ENCODE measurements around the gene SYNE2. TPM values are rescaled to one million over a fixed set of nuclear protein-coding genes. Genes with fewer than 3 reads are reported as not detected.

SYNE2 gene
- total and polyA plus RNA-seq, 4 donors = 12.0 to 79.9 (median 19.5) TPM

- H3K27me3 ChIP-seq (ENCODE audit: control insufficient read depth in 4 of 4, insufficient read depth in 4 of 4, low read length in 3 of 4) = no peaks in the 10 kb centered on the region
- no peak for TF ChIP-seq SP1 (IDR thresholded peaks at IDR 0.05)
- no peak for TF ChIP-seq HNF4A (conservative IDR thresholded peaks at IDR 0.05)
- TF ChIP-seq EGR1 (IDR thresholded peaks at IDR 0.05; ENCODE audit: low read depth in 2 of 2) = no peak
- TF ChIP-seq ATF3 (IDR thresholded peaks at IDR 0.05) = no peak
- TF ChIP-seq MAX (IDR thresholded peaks at IDR 0.05) = no peak
- TF ChIP-seq CTCF (IDR thresholded peaks at IDR 0.05; ENCODE audit: low read depth, low read length, missing input control) = no peak
- TF ChIP-seq GABPA (IDR thresholded peaks at IDR 0.05 in 1 of 2, conservative IDR thresholded peaks at IDR 0.05 in 1 of 2) = no peak
- no peak for TF ChIP-seq RXRA (IDR thresholded peaks at IDR 0.05)
- TF ChIP-seq YY1 (IDR thresholded peaks at IDR 0.05) = no peak
- TF ChIP-seq FOXA2 (IDR thresholded peaks at IDR 0.05) = no peak
- no peak for TF ChIP-seq RAD21 (IDR thresholded peaks at IDR 0.05)
- no peak for TF ChIP-seq HNF4G (IDR thresholded peaks at IDR 0.05)
- WGBS = 84% methylated on average over 4 of the region's 4 CpGs
- no peaks in the 10 kb centered on the region for H3K9me3 ChIP-seq (ENCODE audit: control insufficient read depth in 4 of 4, low read length in 3 of 4)
- peaks cover 12 to 97% (median 88%) of the 10 kb centered on the region in 4 donors for H3K36me3 ChIP-seq (ENCODE audit: control insufficient read depth in 4 of 4, insufficient read depth in 3 of 4, low read depth in 1 of 4, low read length in 3 of 4)
- no peaks in the 10 kb centered on the region for H3K4me1 ChIP-seq (ENCODE audit: control insufficient read depth in 4 of 4, insufficient read depth in 4 of 4, low read length in 3 of 4)
- no peak overlapping the region for H3K9ac ChIP-seq (ENCODE audit: low read depth in 1 of 2, low read length in 2 of 2)
- DNase-seq (ENCODE audit: low spot score) = no peak
- no peak overlapping the region for H3K4me3 ChIP-seq (ENCODE audit: low read depth in 1 of 3, low read length in 3 of 3)
- H3K27ac ChIP-seq (ENCODE audit: low read depth in 1 of 2, low read length in 2 of 2) = no peak overlapping the region
These were observed 364.5 kb downstream of the SYNE2 start for GRCh38 chr14:64217308-64217707.

GRCh38 chr14:64217834-64218233 lies 365.0 kb downstream of the SYNE2 start:
- Histone ChIP-seq H3K27ac (ENCODE audit: low read depth in 1 of 2, low read length in 2 of 2) (no peak overlapping the region), H3K36me3 (ENCODE audit: control insufficient read depth in 4 of 4, insufficient read depth in 3 of 4, low read depth in 1 of 4, low read length in 3 of 4) (peaks cover 14 to 96% (median 86%) of the 10 kb centered on the region in 4 donors), H3K9me3 (ENCODE audit: control insufficient read depth in 4 of 4, low read length in 3 of 4) (no peaks in the 10 kb centered on the region), H3K9ac (ENCODE audit: low read depth in 1 of 2, low read length in 2 of 2) (no peak overlapping the region), H3K4me3 (ENCODE audit: low read depth in 1 of 3, low read length in 3 of 3) (no peak overlapping the region), H3K27me3 (ENCODE audit: control insufficient read depth in 4 of 4, insufficient read depth in 4 of 4, low read length in 3 of 4) (no peaks in the 10 kb centered on the region), H3K4me1 (ENCODE audit: control insufficient read depth in 4 of 4, insufficient read depth in 4 of 4, low read length in 3 of 4) (no peaks in the 10 kb centered on the region)
- TF ChIP-seq GABPA (IDR thresholded peaks at IDR 0.05 in 1 of 2, conservative IDR thresholded peaks at IDR 0.05 in 1 of 2) = no peak
- no peak for TF ChIP-seq TAF1 (conservative IDR thresholded peaks at IDR 0.05)
- WGBS = 86% methylated on average over 7 of the region's 7 CpGs
- DNase-seq (ENCODE audit: low spot score) = no peak

GRCh38 chr14:64218344-64219240 lies 365.8 kb downstream of the SYNE2 start:
- H3K9me3 ChIP-seq (ENCODE audit: control insufficient read depth in 4 of 4, low read length in 3 of 4) = no peaks in the 10 kb centered on the region
- no peak overlapping the region for H3K27ac ChIP-seq (ENCODE audit: low read depth in 1 of 2, low read length in 2 of 2)
- no peaks in the 10 kb centered on the region for H3K27me3 ChIP-seq (ENCODE audit: control insufficient read depth in 4 of 4, insufficient read depth in 4 of 4, low read length in 3 of 4)
- H3K36me3 ChIP-seq (ENCODE audit: control insufficient read depth in 4 of 4, insufficient read depth in 3 of 4, low read depth in 1 of 4, low read length in 3 of 4) = peaks cover 20 to 96% (median 86%) of the 10 kb centered on the region in 4 donors
- no peaks in the 10 kb centered on the region for H3K4me1 ChIP-seq (ENCODE audit: control insufficient read depth in 4 of 4, insufficient read depth in 4 of 4, low read length in 3 of 4)
- H3K9ac ChIP-seq (ENCODE audit: low read depth in 1 of 2, low read length in 2 of 2) = no peak overlapping the region
- TF ChIP-seq GABPA (IDR thresholded peaks at IDR 0.05 in 1 of 2, conservative IDR thresholded peaks at IDR 0.05 in 1 of 2) (no peak), EGR1 (IDR thresholded peaks at IDR 0.05; ENCODE audit: low read depth in 2 of 2) (no peak), RXRA (IDR thresholded peaks at IDR 0.05) (no peak), MAX (IDR thresholded peaks at IDR 0.05) (no peak), ZBTB33 (IDR thresholded peaks at IDR 0.05) (no peak), JUND (IDR thresholded peaks at IDR 0.05) (no peak), TAF1 (conservative IDR thresholded peaks at IDR 0.05) (no peak), ATF3 (IDR thresholded peaks at IDR 0.05) (no peak), HNF4A (conservative IDR thresholded peaks at IDR 0.05) (no peak), FOXA1 (IDR thresholded peaks at IDR 0.05) (no peak), SP1 (IDR thresholded peaks at IDR 0.05) (no peak), FOXA2 (IDR thresholded peaks at IDR 0.05) (no peak), YY1 (IDR thresholded peaks at IDR 0.05) (no peak), CTCF (IDR thresholded peaks at IDR 0.05; ENCODE audit: low read depth, low read length, missing input control) (no peak)
- no peak for DNase-seq (ENCODE audit: low spot score)
- H3K4me3 ChIP-seq (ENCODE audit: low read depth in 1 of 3, low read length in 3 of 3) = no peak overlapping the region
- WGBS = 84% methylated on average over 15 of the region's 15 CpGs

Data from liver (tissue), 9 donors.